HG03045 (cell line): ENCODE measurements around the gene SUMO2.
"Not testable (repeated sequence)": the region's sequence is repeated elsewhere in the genome, so short reads cannot be mapped to it uniquely, and the experiment has no call there.

ENCODE experiments used
- ATAC-seq: cut with Tn5 transposase; IDR thresholded peaks from one replicate; pipeline ENCODE4 v1.9.1; 2021; ENCODE audit warnings: mild to moderate bottlenecking, moderate library complexity; ENCODE audit not compliant: unreplicated experiment

Gene SUMO2

GRCh38 chr17:75182319-75182568 is 515 bp downstream of the SUMO2 start:
- peak; percentile 22 for ATAC-seq

- ATAC-seq, result no peak
Observed at GRCh38 chr17:75181608-75182318, 996 bp downstream of the SUMO2 start.

GRCh38 chr17:75181110-75181509 is 1.6 kb downstream of the SUMO2 start:
- no peak for ATAC-seq

- ATAC-seq, result no peak
Observed at GRCh38 chr17:75178453-75178852, 4.3 kb downstream of the SUMO2 start.

GRCh38 chr17:75176625-75177024 is 6.1 kb downstream of the SUMO2 start:
- no peak for ATAC-seq

- no peak for ATAC-seq
Observed at GRCh38 chr17:75174996-75175395, 7.8 kb downstream of the SUMO2 start.

- ATAC-seq, result no peak
Observed at GRCh38 chr17:75173526-75173925, 9.2 kb downstream of the SUMO2 start.

- no peak for ATAC-seq
Observed at GRCh38 chr17:75168998-75169397, 13.8 kb downstream of the SUMO2 start.

GRCh38 chr17:75164606-75165005 is 18.2 kb downstream of the SUMO2 start:
- ATAC-seq, result not testable (repeated sequence)

- ATAC-seq, result no peak
Observed at GRCh38 chr17:75163074-75163473, 19.7 kb downstream of the SUMO2 start.

- no peak for ATAC-seq
Observed at GRCh38 chr17:75160211-75160610, 22.5 kb downstream of the SUMO2 start.

- ATAC-seq, result no peak
Observed at GRCh38 chr17:75159196-75160031, 23.3 kb downstream of the SUMO2 start.

- not testable (repeated sequence) for ATAC-seq
Observed at GRCh38 chr17:75158480-75158879, 24.3 kb downstream of the SUMO2 start.

- no peak for ATAC-seq
Observed at GRCh38 chr17:75155191-75155601, 27.6 kb downstream of the SUMO2 start.

GRCh38 chr17:75154195-75155106 is 28.3 kb downstream of the SUMO2 start, which contains the start of gene JPT1:
TSS of gene JPT1 (minus strand) at chr17:75154512. CDS start at chr17:75154397, 115 bp downstream.
- ATAC-seq, result peak; percentile 94

GRCh38 chr17:75153780-75154194 is 29.0 kb downstream of the SUMO2 start:
- ATAC-seq, result peak; percentile 14

GRCh38 chr17:75152922-75153779 is 29.6 kb downstream of the SUMO2 start:
- no peak for ATAC-seq

GRCh38 chr17:75152523-75152921 is 30.2 kb downstream of the SUMO2 start:
- no peak for ATAC-seq

GRCh38 chr17:75151930-75152329 is 30.8 kb downstream of the SUMO2 start:
- ATAC-seq, result no peak

GRCh38 chr17:75147878-75148546 is 34.7 kb downstream of the SUMO2 start:
- ATAC-seq, result no peak
